Measurements from ENCODE around the gene FOXO3.

FOXO3 gene

GRCh38 chr6:108699290-108700041, 138.7 kb downstream of the FOXO3 start:
- no peak overlapping the region for H3K27ac ChIP-seq (ENCODE audit: low read length)

DNA sequence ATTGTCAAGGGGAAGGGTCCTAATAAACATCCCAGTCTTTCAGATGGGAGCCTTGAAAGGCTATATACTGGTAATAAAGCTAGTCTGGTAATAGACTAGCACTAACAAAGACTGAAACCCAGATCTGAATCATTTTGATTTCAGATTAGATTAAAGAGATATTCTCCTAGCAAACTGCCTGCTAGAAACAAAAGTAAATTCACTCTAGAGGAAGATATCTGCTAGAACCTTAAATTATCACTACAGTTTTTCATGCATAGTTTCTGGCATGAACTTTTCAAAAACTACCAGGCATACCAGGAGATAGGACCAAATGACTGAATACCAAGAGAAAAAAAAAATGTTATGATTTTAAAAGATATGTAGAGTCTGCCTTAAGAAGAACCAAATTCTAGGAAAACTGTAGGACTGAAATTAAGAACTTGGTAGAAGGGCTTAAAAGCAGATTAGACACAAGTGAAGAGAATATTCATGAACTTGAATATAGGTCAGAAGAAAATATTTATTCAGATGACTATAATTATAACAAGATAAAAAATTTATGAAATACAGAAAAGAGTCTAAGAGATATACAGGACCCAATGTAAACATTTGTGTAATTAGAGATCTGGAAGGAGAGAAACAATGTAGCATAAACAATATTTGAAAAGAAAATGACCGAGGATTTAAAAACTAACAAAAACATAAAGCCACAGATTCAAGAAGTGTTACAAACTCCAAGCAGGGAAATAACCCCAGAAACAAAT, 141.6 kb downstream of the FOXO3 start:
- Histone ChIP-seq H3K4me3 (ENCODE audit: low read length in 2 of 2) (no peak overlapping the region), H3K4me1 (ENCODE audit: control insufficient read depth, insufficient read depth, low read length) (peaks cover 2% of the 10 kb centered on the region), H3K9ac (ENCODE audit: low read length in 2 of 2) (no peak overlapping the region), H3K9me3 (ENCODE audit: control insufficient read depth in 2 of 2, low read length in 2 of 2) (peaks cover 5 to 13% of the 10 kb centered on the region in 2 donors), H3K36me3 (ENCODE audit: control insufficient read depth in 2 of 2, insufficient read depth in 2 of 2, low read length in 2 of 2) (no peaks in the 10 kb centered on the region), H3K27ac (ENCODE audit: low read length) (no peak overlapping the region), H3K27me3 (ENCODE audit: control insufficient read depth in 1 of 2, insufficient read depth in 2 of 2, low read length in 2 of 2) (no peaks in the 10 kb centered on the region)

More at GRCh38 chr6:108699290-108700041, 138.7 kb downstream of the FOXO3 start:
- Histone ChIP-seq H3K36me3 (ENCODE audit: control insufficient read depth in 2 of 2, insufficient read depth in 2 of 2, low read length in 2 of 2) (no peaks in the 10 kb centered on the region), H3K4me3 (ENCODE audit: low read length in 2 of 2) (no peak overlapping the region), H3K9me3 (ENCODE audit: control insufficient read depth in 2 of 2, low read length in 2 of 2) (peaks cover 5 to 13% of the 10 kb centered on the region in 2 donors), H3K4me1 (ENCODE audit: control insufficient read depth, insufficient read depth, low read length) (no peaks in the 10 kb centered on the region), H3K27me3 (ENCODE audit: control insufficient read depth in 1 of 2, insufficient read depth in 2 of 2, low read length in 2 of 2) (no peaks in the 10 kb centered on the region), H3K9ac (ENCODE audit: low read length in 2 of 2) (no peak overlapping the region)

DNA sequence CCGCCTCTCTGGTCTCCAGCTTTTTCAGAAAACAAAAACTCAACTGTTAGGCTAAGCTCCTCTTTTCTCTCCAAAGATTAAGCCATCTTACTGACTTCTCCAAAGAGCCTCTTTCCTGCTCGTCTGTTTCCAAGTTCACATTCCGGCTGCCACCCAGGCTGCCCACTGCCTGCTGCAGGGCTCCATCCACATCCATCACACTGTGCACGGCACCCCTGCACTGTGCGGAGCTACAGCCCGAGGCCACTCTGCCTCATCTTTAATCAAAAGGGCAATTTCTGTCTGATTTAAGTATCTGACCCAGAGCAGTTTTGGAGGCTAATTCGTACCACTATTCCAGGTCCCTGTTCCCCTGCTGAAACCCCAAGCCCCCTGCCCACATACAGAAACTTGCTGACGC, 145.9 kb downstream of the FOXO3 start:
- Histone ChIP-seq H3K9me3 (ENCODE audit: control insufficient read depth in 2 of 2, low read length in 2 of 2) (peaks cover 5 to 7% of the 10 kb centered on the region in 2 donors), H3K4me1 (ENCODE audit: control insufficient read depth, insufficient read depth, low read length) (peaks cover 21% of the 10 kb centered on the region), H3K27ac (ENCODE audit: low read length) (no peak overlapping the region), H3K9ac (ENCODE audit: low read length in 2 of 2) (no peak overlapping the region), H3K4me3 (ENCODE audit: low read length in 2 of 2) (no peak overlapping the region), H3K36me3 (ENCODE audit: control insufficient read depth in 2 of 2, insufficient read depth in 2 of 2, low read length in 2 of 2) (no peaks in the 10 kb centered on the region), H3K27me3 (ENCODE audit: control insufficient read depth in 1 of 2, insufficient read depth in 2 of 2, low read length in 2 of 2) (no peaks in the 10 kb centered on the region)

DNA sequence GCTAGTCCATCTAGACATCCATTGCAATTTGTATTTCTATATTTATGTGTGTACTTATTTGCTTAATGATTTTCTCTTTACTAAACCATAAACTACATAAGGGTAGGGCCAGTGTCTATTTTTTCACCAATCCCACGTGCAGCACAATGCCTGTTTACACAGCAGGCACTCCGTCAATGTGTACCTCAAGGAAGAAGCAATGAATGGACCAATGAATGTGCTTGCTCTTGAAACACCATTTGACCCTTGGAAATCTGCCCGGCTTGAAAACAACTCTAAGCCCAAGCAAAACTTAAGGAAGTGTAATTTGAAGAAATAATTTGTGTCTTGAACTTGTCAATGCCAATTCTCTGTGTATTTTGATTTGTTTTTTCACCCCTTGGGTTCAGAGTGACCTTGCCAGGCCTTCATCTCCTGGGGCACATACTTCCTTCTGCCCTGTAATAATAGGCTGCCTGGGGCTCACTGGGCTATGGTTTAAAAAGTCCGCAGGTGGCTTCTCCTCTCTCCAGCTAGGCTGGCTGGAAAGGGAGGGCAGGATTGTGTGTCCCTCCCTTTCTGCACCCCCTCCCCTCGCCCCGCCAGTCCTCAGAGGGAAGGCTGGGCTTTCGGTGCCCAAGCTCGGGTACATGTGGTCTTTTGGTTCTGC, 146.7 kb downstream of the FOXO3 start:
- no peaks in the 10 kb centered on the region for H3K36me3 ChIP-seq (ENCODE audit: control insufficient read depth in 2 of 2, insufficient read depth in 2 of 2, low read length in 2 of 2)
- H3K27me3 ChIP-seq (ENCODE audit: control insufficient read depth in 1 of 2, insufficient read depth in 2 of 2, low read length in 2 of 2): no peaks in the 10 kb centered on the region
- H3K4me3 ChIP-seq (ENCODE audit: low read length in 2 of 2): no peak overlapping the region
- peaks cover 21% of the 10 kb centered on the region for H3K4me1 ChIP-seq (ENCODE audit: control insufficient read depth, insufficient read depth, low read length)
- H3K9me3 ChIP-seq (ENCODE audit: control insufficient read depth in 2 of 2, low read length in 2 of 2): no peaks in the 10 kb centered on the region
- H3K27ac ChIP-seq (ENCODE audit: low read length): no peak overlapping the region
- H3K9ac ChIP-seq (ENCODE audit: low read length in 2 of 2): no peak overlapping the region

DNA sequence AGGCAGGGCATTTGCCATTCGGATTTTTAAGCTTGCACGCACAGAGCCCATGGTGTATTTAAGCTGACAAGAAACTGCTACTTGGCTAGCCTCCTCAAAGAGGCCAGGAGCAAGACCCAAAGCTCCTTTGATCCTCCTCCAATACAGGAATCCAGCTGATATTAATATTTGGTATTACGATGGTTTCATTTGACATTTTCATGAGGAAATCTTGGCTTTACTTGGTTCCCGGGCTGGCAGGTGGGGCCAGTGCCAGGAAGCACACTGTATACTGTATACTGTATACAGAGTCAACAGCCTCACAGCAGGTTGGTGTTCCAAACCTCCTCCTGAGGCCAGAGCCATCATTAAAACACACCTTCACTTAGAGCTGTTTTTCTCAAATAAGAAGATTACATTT, 149.3 kb downstream of the FOXO3 start:
- peak overlapping the region; percentile 11 for H3K27ac ChIP-seq (ENCODE audit: low read length)
- H3K27me3 ChIP-seq (ENCODE audit: control insufficient read depth in 1 of 2, insufficient read depth in 2 of 2, low read length in 2 of 2): no peaks in the 10 kb centered on the region
- peaks cover 25% of the 10 kb centered on the region for H3K4me1 ChIP-seq (ENCODE audit: control insufficient read depth, insufficient read depth, low read length)
- H3K9me3 ChIP-seq (ENCODE audit: control insufficient read depth in 2 of 2, low read length in 2 of 2): no peaks in the 10 kb centered on the region
- no peaks in the 10 kb centered on the region for H3K36me3 ChIP-seq (ENCODE audit: control insufficient read depth in 2 of 2, insufficient read depth in 2 of 2, low read length in 2 of 2)
- H3K9ac ChIP-seq (ENCODE audit: low read length in 2 of 2): no peak overlapping the region
- no peak overlapping the region for H3K4me3 ChIP-seq (ENCODE audit: low read length in 2 of 2)

GRCh38 chr6:108710551-108710950, 149.8 kb downstream of the FOXO3 start:
- H3K27me3 ChIP-seq (ENCODE audit: control insufficient read depth in 1 of 2, insufficient read depth in 2 of 2, low read length in 2 of 2): no peaks in the 10 kb centered on the region
- H3K4me3 ChIP-seq (ENCODE audit: low read length in 2 of 2): no peak overlapping the region
- H3K36me3 ChIP-seq (ENCODE audit: control insufficient read depth in 2 of 2, insufficient read depth in 2 of 2, low read length in 2 of 2): no peaks in the 10 kb centered on the region
- H3K9me3 ChIP-seq (ENCODE audit: control insufficient read depth in 2 of 2, low read length in 2 of 2): no peaks in the 10 kb centered on the region
- no peak overlapping the region for H3K27ac ChIP-seq (ENCODE audit: low read length)
- H3K9ac ChIP-seq (ENCODE audit: low read length in 2 of 2): no peak overlapping the region
- peaks cover 27% of the 10 kb centered on the region for H3K4me1 ChIP-seq (ENCODE audit: control insufficient read depth, insufficient read depth, low read length)

- H3K4me3 ChIP-seq (ENCODE audit: low read length in 2 of 2): no peak overlapping the region
- H3K27ac ChIP-seq (ENCODE audit: low read length): no peak overlapping the region
- H3K9me3 ChIP-seq (ENCODE audit: control insufficient read depth in 2 of 2, low read length in 2 of 2): no peaks in the 10 kb centered on the region
- no peaks in the 10 kb centered on the region for H3K27me3 ChIP-seq (ENCODE audit: control insufficient read depth in 1 of 2, insufficient read depth in 2 of 2, low read length in 2 of 2)
- H3K9ac ChIP-seq (ENCODE audit: low read length in 2 of 2): no peak overlapping the region
- peaks cover 27% of the 10 kb centered on the region for H3K4me1 ChIP-seq (ENCODE audit: control insufficient read depth, insufficient read depth, low read length)
- no peaks in the 10 kb centered on the region for H3K36me3 ChIP-seq (ENCODE audit: control insufficient read depth in 2 of 2, insufficient read depth in 2 of 2, low read length in 2 of 2)
Observed at GRCh38 chr6:108711071-108711470, 150.4 kb downstream of the FOXO3 start.

GRCh38 chr6:108711826-108712225, 151.1 kb downstream of the FOXO3 start:
- H3K9me3 ChIP-seq (ENCODE audit: control insufficient read depth in 2 of 2, low read length in 2 of 2): no peaks in the 10 kb centered on the region
- peaks cover 25% of the 10 kb centered on the region for H3K4me1 ChIP-seq (ENCODE audit: control insufficient read depth, insufficient read depth, low read length)
- H3K36me3 ChIP-seq (ENCODE audit: control insufficient read depth in 2 of 2, insufficient read depth in 2 of 2, low read length in 2 of 2): no peaks in the 10 kb centered on the region
- no peak overlapping the region for H3K9ac ChIP-seq (ENCODE audit: low read length in 2 of 2)
- no peaks in the 10 kb centered on the region for H3K27me3 ChIP-seq (ENCODE audit: control insufficient read depth in 1 of 2, insufficient read depth in 2 of 2, low read length in 2 of 2)
- H3K27ac ChIP-seq (ENCODE audit: low read length): no peak overlapping the region
- no peak overlapping the region for H3K4me3 ChIP-seq (ENCODE audit: low read length in 2 of 2)

GRCh38 chr6:108712946-108713345, 152.2 kb downstream of the FOXO3 start:
- H3K27ac ChIP-seq (ENCODE audit: low read length): no peak overlapping the region

DNA sequence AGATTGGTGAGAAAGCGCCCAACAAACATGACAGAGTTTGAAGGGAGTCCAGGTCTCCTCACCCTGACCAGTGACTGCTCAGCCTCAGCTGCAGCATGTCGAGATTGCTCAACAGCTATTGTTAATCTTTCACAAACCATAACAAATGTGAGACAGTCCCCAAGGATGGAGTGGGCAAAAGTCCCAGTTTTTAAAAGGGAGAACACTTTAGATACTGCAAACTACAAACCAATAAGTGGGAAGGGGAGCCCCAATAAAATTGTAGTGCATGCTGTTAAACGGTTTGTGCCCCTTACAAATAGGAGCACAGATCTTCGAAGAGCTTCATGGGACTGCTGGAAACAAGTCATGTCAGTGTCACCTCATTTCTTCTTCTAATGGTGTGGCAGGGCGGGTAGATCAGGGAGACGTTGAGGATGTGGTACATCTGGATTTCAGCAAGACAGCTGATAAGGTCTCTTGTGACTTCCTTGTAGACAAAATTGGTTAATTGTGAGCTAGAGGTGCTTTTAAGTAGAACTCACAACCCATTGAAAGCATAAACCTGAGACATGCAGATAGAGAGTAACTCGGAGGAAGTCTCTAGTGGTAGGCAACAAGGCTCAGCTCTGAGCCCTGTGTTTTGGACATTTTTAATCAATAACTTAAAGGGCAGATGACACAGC, 153.5 kb downstream of the FOXO3 start:
- Histone ChIP-seq H3K4me1 (ENCODE audit: control insufficient read depth, insufficient read depth, low read length) (peaks cover 25% of the 10 kb centered on the region), H3K4me3 (ENCODE audit: low read length in 2 of 2) (no peak overlapping the region), H3K27ac (ENCODE audit: low read length) (no peak overlapping the region)

More at GRCh38 chr6:108712946-108713345, 152.2 kb downstream of the FOXO3 start:
- no peak overlapping the region for H3K4me3 ChIP-seq (ENCODE audit: low read length in 2 of 2)
- no peak overlapping the region for H3K9ac ChIP-seq (ENCODE audit: low read length in 2 of 2)
- H3K9me3 ChIP-seq (ENCODE audit: control insufficient read depth in 2 of 2, low read length in 2 of 2): no peaks in the 10 kb centered on the region
- H3K27me3 ChIP-seq (ENCODE audit: control insufficient read depth in 1 of 2, insufficient read depth in 2 of 2, low read length in 2 of 2): no peaks in the 10 kb centered on the region
- H3K36me3 ChIP-seq (ENCODE audit: control insufficient read depth in 2 of 2, insufficient read depth in 2 of 2, low read length in 2 of 2): no peaks in the 10 kb centered on the region
- peaks cover 25% of the 10 kb centered on the region for H3K4me1 ChIP-seq (ENCODE audit: control insufficient read depth, insufficient read depth, low read length)

More for the DNA sequence above, 153.5 kb downstream of the FOXO3 start:
- Histone ChIP-seq H3K27me3 (ENCODE audit: control insufficient read depth in 1 of 2, insufficient read depth in 2 of 2, low read length in 2 of 2) (no peaks in the 10 kb centered on the region), H3K9me3 (ENCODE audit: control insufficient read depth in 2 of 2, low read length in 2 of 2) (no peaks in the 10 kb centered on the region), H3K36me3 (ENCODE audit: control insufficient read depth in 2 of 2, insufficient read depth in 2 of 2, low read length in 2 of 2) (no peaks in the 10 kb centered on the region), H3K9ac (ENCODE audit: low read length in 2 of 2) (no peak overlapping the region)
